Measurements from ENCODE around the gene RFPL4AL1. TPM values are rescaled to one million over a fixed set of nuclear protein-coding genes. Genes with fewer than 3 reads are reported as not detected.

The RFPL4AL1 gene
- total and polyA plus RNA-seq, 10 of the 15 experiments (the other 5 are each of a cell fraction or from before 2014, with no cell fraction given), result not detected

DNA sequence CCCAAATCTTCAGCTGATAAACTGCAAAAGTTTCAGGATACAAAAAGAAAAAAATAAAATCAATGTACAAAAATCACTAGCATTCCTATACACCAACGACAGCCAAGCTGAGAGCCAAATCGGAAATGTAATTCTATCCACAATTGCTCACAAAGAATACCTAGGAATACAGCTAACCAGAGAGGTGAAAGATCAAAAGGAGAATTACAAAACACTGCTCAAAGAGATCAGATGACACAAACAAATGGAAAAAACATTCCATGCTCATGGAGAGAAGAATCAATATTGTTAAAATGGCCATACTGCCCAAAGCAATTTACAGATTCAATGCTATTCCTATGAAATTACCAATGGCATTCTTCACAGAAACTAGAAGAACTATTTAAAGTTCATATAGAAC, 33.4 kb downstream of the RFPL4AL1 start:
- Histone ChIP-seq H3K27ac (ENCODE audit: control insufficient read depth, insufficient read depth) (no peak overlapping the region), H3K4me3 (no peak overlapping the region), H2AFZ (ENCODE audit: control insufficient read depth, low read depth, low read length) (no peak overlapping the region), H3K79me2 (ENCODE audit: control insufficient read depth, insufficient read depth, low read length) (no peaks in the 10 kb centered on the region), H3K9me3 (replicated peaks; ENCODE audit: control insufficient read depth, insufficient read depth, low read length) (no peaks in the 10 kb centered on the region; the same call in 2 of the 3 replicates), H3K4me1 (ENCODE audit: control insufficient read depth, insufficient read depth, low read length) (0 out of 2 replicates have a peak, but pooled peaks cover 4% of the 10 kb centered on the region), H3K4me2 (ENCODE audit: control insufficient read depth, insufficient read depth) (no peak overlapping the region), H3K27me3 (replicated peaks in 1 of 2; ENCODE audit: control insufficient read depth in 2 of 2, insufficient read depth in 2 of 2, low read length in 1 of 2) (no peaks in the 10 kb centered on the region), H3K36me3 (ENCODE audit: control insufficient read depth in 2 of 2, insufficient read depth in 2 of 2, low read length in 1 of 2) (no peaks in the 10 kb centered on the region), H4K20me1 (ENCODE audit: control insufficient read depth, insufficient read depth) (no peaks in the 10 kb centered on the region), H3K9ac (ENCODE audit: control insufficient read depth, insufficient read depth, low read length) (no peak overlapping the region)
- no peak for ATAC-seq
- in situ Hi-C loops (cut with MboI) (no loop called here), intact Hi-C loops (cut with micrococcal nuclease; ENCODE audit: unreplicated experiment) (no loop called here)
- BruUV-seq (replicated peaks), result no TSS peak
- ChIA-PET SMC1A (ENCODE audit: uncharacterized antibody, unreplicated experiment) (no interaction called here), CTCF (no interaction called here), RAD21 (ENCODE audit: unreplicated experiment) (no interaction called here), POLR2A (no interaction called here)
- TF ChIP-seq MTA3 (IDR thresholded peaks at IDR 0.05; ENCODE audit: borderline replicate concordance, low read length) (no peak), SMC3 (IDR thresholded peaks at IDR 0.05; ENCODE audit: borderline replicate concordance, low read length) (no peak), MYB (IDR thresholded peaks at IDR 0.05; ENCODE audit: borderline replicate concordance, low read depth, low read length) (no peak), RBBP5 (conservative IDR thresholded peaks at IDR 0.05) (no peak), FOS (IDR thresholded peaks at IDR 0.05; ENCODE audit: borderline replicate concordance, extremely low read depth, insufficient read length) (no peak), CBFB (IDR thresholded peaks at IDR 0.05; ENCODE audit: low read depth) (no peak), ZNF592 (IDR thresholded peaks at IDR 0.05) (no peak), SMAD5 (IDR thresholded peaks at IDR 0.05; ENCODE audit: low read depth) (no peak), DPF2 (IDR thresholded peaks at IDR 0.05) (no peak)
- FAIRE-seq, result no peak
- DNase-seq (ENCODE audit: low read depth, low spot score), result no peak
- WGBS (ENCODE audit: insufficient coverage, insufficient replicate concordance, low lambda C conversion rate, missing lambda C conversion rate), result 92% methylated on average over 2 of the region's 2 CpGs

All from GM12878 (cell line).